Activated naive CD4-positive, alpha-beta T cell treated with anti-CD3 and anti-CD28 coated beads, Interleukin-2, amount 50 U/mL, for 16 hours (primary cell): Measurements from ENCODE around the gene NAV2.
"Not testable (repeated sequence)": the region's sequence is repeated elsewhere in the genome, so short reads cannot be mapped to it uniquely, and the experiment has no call there.

Experiments
- DNase-seq: peaks from one replicate; pipeline ENCODE4 v3.0.0-alpha.2; 2020

The NAV2 gene

GRCh38 chr11:19960410-19960809 is 247.8 kb downstream of the NAV2 start:
- DNase-seq = not testable (repeated sequence)

- no peak for DNase-seq
Measured at GRCh38 chr11:19961225-19961624, 248.6 kb downstream of the NAV2 start.

DNA sequence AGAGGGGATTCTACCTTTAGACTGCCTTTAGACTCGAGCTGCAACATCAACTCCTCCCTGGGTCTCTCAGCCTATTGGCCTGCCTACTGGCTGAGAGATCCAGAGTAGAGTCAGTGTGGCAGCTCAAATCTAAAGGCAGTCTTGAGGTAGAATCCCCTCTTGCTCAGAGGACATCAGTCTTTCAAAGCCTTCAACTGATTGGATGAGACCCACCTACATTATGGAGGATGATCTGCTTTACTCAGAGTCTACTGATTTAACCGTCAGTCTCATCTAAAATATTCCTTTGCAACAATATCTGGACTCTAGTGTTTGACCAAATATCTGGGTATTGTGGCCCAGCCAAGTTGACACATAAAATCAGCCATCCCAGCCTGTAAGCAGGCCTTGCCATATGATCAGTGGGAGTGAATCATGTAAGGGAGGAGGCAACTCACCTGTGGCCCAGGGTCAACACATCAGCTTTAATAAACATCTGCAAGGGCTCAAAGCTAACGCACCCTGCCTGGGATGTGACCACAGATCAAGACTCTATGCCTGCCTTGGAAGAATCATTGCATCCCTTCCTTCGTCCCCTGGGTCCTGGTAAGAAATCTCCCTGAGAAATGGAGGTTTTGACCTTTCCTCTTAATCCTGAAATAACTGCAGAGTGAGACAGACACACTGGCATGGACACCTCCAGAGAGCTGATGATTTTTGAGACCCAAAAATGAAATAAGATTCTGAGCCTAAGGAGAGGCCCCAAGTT is 249.6 kb downstream of the NAV2 start:
- DNase-seq = no peak

GRCh38 chr11:19962801-19963175 is 250.2 kb downstream of the NAV2 start:
- DNase-seq = no peak

- DNase-seq = no peak
Measured at GRCh38 chr11:19963697-19964387, 251.2 kb downstream of the NAV2 start.

- no peak for DNase-seq
Measured at GRCh38 chr11:19966441-19966840, 253.8 kb downstream of the NAV2 start.

DNA sequence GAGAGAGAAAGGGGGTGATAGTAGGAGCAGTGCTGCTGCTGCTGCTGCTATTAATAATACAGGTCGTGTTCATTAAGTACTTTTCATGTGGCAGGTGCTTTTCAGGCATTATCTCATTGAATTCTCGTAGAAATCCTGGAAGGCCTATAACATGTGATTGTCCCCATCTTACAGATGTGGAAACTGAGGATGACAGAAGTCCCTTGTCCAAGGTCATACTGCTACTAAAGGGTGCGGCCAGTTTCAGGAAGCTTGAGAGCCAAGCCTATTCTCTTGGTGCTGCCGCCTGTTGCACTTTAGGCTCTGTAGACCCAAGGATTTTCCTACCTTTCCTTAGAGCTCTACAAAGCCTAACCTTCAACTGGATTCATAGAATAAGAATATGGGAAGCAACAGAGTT is 254.3 kb downstream of the NAV2 start:
- no peak for DNase-seq

- no peak for DNase-seq
Measured at GRCh38 chr11:19967787-19968186, 255.2 kb downstream of the NAV2 start.

- no peak for DNase-seq
Measured at GRCh38 chr11:19968860-19969259, 256.2 kb downstream of the NAV2 start.

GRCh38 chr11:19970944-19971343 is 258.3 kb downstream of the NAV2 start:
- DNase-seq = no peak

DNA sequence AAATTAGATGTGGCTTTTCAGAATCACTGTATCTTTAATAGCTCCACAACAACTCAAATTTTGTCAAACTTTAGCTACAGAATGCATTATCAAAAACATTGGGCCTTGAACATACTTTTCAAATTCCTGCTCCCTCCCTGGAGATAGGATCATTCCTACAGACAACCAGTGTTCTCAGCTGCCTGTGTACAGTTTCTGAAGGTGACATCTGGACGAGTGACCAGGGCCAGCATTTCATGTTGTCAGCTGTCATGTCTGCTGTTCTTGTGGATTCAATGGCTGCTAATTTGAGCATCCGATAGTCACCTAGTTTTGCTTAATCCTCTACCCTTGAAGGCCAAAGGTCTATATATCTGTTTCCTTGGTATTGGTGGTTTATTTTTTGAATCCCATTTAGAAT is 259.5 kb downstream of the NAV2 start:
- DNase-seq = no peak

GRCh38 chr11:19972651-19973050 is 260.0 kb downstream of the NAV2 start:
- no peak for DNase-seq

GRCh38 chr11:19973136-19973635 is 260.5 kb downstream of the NAV2 start:
- DNase-seq = no peak

- DNase-seq = no peak
Measured at GRCh38 chr11:19974886-19975285, 262.2 kb downstream of the NAV2 start.

DNA sequence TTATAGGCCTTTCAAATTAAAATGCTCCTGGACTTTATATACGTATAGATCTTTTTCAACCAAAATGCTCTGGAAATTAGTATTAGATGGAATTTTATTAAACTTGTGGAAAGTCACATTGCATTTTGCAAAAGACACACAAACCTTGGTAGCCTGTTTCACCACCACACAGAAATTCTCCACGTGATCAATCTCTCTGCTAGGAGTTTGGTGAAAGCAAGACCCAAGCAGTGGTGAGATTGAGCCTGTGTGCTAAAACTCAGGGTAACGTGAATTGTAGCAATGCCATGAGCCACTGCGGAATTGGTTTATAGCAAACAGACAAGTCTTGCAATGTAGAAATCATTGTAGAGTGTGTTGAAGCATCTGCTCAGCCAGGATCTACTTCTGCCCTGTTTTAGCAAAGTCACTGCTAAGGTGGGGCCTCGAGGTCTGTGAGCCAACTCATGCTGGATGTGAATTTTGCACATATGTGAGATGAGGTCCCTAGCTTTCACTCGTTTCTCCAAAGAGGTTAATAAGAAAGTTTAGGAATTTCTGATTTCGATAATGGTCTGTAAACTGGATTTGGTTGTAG is 262.9 kb downstream of the NAV2 start:
- no peak for DNase-seq

DNA sequence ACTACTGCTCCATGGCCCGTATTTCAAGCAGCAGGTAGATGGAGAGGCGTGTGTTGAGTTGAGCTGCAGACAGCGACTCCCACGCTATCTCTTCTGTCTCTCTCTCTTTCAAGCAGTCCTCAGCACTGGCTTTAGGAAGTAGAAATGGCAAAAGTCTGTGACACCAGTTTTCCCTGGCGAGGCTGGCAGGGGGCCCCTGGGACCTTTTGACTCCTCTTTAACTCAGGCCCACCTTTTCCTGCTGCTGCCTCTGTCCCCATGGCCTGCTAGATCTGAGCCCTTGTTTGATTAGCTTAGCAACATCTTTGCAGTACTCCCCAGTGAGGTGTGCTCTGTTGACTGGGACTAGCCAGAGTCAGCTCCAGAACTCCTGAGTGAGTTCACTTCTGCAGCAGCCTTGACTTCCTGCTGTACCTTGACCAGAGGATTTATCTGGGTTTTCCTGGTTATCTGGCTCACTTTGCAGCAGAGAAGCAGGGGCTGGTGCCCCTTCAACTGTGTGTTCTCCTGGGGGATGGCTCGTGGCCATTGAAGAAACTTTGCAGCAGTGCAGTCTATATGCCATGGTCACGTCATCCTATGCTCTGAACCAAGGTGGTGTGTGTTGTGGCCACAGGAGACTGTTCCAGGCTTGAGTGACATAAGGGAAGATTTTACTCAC is 263.8 kb downstream of the NAV2 start:
- no peak for DNase-seq

- no peak for DNase-seq
Measured at GRCh38 chr11:19977941-19978340, 265.3 kb downstream of the NAV2 start.

DNA sequence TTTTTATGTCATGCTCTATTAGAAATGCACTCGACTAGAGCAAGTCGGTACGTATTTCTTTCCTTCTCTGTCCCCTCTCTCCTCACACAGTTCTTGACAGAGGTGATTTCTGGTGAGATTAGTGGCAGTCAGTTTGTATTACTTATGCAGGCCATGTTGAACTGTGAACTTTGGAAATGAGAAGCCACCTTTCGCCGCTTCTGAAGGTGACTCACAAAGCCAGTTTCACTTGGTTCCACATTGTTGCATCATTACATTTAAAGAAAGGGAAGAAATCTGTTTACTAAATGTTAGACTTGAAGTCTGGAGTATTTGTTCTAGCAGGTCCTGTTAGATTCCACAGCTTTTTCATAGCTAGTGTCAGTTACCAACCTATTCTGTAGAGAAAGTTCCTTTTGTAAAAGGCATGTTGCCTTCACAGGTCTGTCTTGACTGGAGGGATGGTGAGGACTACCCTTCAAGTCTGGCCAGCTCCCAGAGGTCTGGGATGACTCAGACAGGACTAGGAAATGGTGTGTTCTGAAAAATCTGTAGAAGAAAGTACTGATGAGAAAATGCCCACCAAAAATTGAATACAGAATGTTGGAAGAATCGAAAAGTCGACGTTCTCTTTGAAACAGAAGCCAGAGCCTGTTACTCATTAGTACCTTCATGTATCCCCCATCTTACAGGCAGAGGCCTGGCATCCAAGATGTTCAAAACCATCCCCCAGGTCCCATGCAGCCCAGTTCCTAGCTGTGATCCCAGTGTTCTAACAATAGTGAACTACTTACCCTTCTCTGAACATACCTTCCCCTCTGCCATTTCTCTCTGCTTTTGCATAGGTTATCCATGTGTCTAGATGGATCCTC is 266.3 kb downstream of the NAV2 start:
- DNase-seq = no peak

- DNase-seq = no peak
Measured at GRCh38 chr11:19979519-19979845, 266.8 kb downstream of the NAV2 start.

DNA sequence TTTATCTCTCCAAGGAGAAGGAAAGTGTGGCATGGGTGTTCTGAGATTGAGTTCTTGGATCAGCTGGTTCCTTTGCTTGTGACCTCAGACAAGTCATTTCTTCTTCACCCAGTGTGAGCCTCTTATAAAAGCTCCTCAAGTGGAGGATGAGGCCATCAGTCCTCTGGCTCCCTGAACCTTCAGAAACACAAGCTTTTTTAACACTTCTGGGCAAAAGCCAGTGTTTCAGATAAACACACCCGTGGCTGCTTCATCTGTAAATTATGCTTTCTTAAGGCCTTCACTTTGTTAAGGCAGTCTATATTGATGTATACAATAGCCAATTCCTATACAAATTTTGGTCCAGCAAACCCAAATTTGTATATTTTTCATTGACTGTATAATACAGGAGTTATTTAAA is 267.8 kb downstream of the NAV2 start:
- DNase-seq = no peak

DNA sequence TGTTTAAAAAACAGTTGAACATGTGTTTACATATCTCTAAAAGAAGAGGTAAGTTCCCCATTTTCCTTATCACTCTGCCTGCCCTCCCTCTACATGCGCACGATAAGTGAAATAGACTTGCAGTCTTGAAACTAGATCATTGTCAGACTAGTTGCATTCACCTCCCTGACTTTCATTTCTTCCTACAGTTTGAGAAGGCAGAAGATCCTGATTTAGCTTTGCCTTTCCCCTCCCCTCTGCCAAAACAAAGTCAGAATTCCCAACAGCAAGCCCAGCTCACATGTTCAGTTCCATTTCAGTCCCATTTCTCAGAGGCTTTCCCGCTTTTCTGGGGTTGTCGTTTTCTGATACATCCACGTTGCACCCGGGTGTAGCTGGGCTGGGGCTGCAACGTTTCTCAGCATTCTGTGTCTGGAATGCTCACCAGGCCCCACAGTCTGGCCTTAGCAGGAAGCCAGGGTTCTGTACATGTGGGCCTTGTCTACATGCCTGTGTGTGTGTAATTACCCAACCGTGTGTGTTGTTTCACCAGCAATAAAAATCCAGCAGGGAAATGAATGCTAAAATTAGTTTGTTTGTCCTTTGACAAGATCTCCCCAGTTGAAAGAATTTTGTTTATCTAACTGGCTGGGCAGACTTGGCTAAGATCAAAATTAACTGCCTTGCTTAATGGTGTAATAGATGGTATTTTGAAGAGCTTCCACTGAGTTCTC is 268.5 kb downstream of the NAV2 start:
- no peak for DNase-seq
